Ectodermal cell (in vitro differentiated cells): ENCODE data around the gene CDSN.

Source experiments
- H3K27ac ChIP-seq: 2 replicates; pipeline ENCODE4 v1.7.0; 2013; ENCODE audit warnings: mild to moderate bottlenecking, low read depth, low read length; ENCODE audit not compliant: insufficient read depth, poor library complexity, severe bottlenecking
- H3K27me3 ChIP-seq: 2 replicates; pipeline ENCODE4 v1.7.0; 2013; ENCODE audit warnings: mild to moderate bottlenecking, low read length; ENCODE audit not compliant: insufficient read depth, control insufficient read depth, poor library complexity, severe bottlenecking
- H3K36me3 ChIP-seq: one replicate; pipeline ENCODE4 v1.7.0; 2013; ENCODE audit warnings: low read length; ENCODE audit not compliant: control insufficient read depth, insufficient read depth
- H3K4me1 ChIP-seq: one replicate; pipeline ENCODE4 v1.7.0; 2013; ENCODE audit warnings: low read length; ENCODE audit not compliant: control insufficient read depth, insufficient read depth
- H3K4me3 ChIP-seq: 2 replicates; pipeline ENCODE4 v1.7.0; 2013; ENCODE audit warnings: low read depth, low read length, control low read depth; ENCODE audit not compliant: insufficient read depth
- H3K9me3 ChIP-seq: 2 replicates; pipeline ENCODE4 v1.7.0; 2013; ENCODE audit warnings: mild to moderate bottlenecking, low read length, moderate library complexity; ENCODE audit not compliant: control insufficient read depth
- WGBS, 2 experiments: methylation state at CpG; one replicate each; pipeline ENCODE4 v1.1.7; 2013; ENCODE audit warnings: missing lambda C conversion rate in 2 of 2; 5-methylcytosine and 5-hydroxymethylcytosine counted together

The CDSN gene

DNA sequence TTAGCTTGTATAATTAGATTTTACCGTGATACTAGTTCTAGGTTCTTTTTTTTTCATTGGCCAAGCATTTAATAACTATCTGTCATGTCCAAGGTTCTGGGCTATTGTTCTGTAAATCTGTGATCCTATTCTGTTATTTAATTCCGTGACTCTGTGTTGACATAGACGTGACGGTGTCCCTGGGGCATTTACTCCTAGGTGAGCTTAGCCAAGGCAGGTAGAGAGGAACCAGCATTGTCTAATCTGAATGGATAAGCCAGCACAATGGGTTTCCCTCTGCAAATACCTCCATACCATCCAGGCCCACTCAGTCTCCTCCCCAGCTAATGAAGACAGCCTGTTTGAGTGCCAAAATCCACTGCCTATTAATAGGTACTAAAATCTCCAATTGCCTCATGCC lies 8.9 kb upstream of the CDSN start:
- Histone ChIP-seq H3K9me3 (no peaks in the 10 kb centered on the region), H3K27me3 (no peaks in the 10 kb centered on the region), H3K4me1 (peaks cover 6% of the 10 kb centered on the region), H3K27ac (no peak overlapping the region), H3K4me3 (no peak overlapping the region), H3K36me3 (no peaks in the 10 kb centered on the region)
- 68 to 81% methylated on average over 4 of the region's 4 CpGs for WGBS, 2 experiments

DNA sequence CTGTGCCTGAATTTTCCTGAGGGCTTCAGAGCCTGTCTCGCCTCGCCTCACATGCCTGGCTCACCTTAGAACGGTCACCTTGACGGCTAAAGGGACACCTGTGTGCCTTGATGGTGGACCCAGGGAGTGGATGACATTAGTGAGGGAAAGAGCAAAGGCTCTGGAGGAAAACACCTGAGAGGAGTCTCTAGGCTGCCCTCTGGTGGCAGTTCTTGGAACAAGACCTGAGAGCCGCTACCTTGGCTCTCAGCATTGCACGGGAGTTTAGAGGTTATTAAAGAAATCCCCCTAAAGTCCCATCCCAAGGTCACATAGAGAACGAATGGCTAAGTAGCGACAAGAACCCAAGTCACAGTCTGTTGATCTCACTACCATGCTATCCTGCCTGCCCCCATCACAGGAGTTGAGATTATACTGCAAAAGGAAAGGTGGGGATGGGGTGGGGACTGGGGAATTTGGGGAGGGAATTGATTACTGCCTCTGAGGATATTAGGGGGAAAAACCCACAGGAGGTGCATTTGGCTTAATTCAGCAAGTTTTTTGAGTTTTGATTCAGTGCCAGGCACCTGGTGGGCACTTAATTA lies 7.9 kb upstream of the CDSN start:
- WGBS, 2 experiments = 20 to 23% methylated on average over 8 of the region's 8 CpGs
- no peaks in the 10 kb centered on the region for H3K27me3 ChIP-seq
- no peak overlapping the region for H3K27ac ChIP-seq
- H3K36me3 ChIP-seq = no peaks in the 10 kb centered on the region
- H3K4me3 ChIP-seq = no peak overlapping the region
- no peaks in the 10 kb centered on the region for H3K9me3 ChIP-seq
- H3K4me1 ChIP-seq = peaks cover 11% of the 10 kb centered on the region

DNA sequence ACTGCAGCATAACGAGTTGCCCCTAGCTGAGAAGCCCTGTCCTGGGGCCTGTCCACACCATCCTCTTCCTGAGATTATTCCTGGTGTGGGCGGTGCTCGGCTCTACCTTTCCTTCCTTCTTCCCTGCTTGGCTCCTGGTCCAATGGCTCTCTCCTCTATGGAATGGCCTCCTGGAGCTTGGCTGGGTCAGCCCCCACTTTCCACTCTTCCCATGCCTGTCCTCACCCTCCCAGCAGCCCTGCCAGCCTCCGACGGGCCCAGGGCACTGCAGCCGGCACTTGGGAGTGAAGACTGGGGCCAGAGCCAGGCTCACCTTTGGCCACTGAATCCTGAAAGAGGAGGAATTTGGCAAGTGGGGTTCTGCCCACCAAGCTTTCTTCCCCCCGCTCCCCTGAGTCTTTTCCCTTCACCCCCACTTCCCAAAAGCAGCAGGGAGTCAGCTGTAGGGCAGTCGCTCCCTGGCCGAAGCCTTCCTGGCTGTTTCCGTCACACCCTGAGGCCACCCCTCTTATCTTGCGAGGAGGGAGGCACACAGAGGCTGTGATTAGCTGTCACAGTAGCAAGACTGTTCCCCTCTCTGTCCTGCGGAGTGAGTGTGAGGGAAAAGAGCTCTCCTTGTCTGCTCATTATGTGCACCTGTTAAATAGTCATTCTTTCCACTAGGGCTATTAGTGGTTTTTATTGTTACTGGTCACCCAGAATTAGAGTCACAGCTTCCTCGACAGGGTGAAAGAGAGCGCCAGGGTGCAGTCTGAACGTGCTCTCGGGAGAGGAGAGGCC lies 6.3 kb upstream of the CDSN start:
- Histone ChIP-seq H3K27ac (no peak overlapping the region), H3K4me3 (no peak overlapping the region), H3K36me3 (no peaks in the 10 kb centered on the region), H3K27me3 (no peaks in the 10 kb centered on the region), H3K9me3 (no peaks in the 10 kb centered on the region), H3K4me1 (peaks cover 11% of the 10 kb centered on the region)
- 74% methylated on average over 16 of the region's 16 CpGs for WGBS, 2 experiments

DNA sequence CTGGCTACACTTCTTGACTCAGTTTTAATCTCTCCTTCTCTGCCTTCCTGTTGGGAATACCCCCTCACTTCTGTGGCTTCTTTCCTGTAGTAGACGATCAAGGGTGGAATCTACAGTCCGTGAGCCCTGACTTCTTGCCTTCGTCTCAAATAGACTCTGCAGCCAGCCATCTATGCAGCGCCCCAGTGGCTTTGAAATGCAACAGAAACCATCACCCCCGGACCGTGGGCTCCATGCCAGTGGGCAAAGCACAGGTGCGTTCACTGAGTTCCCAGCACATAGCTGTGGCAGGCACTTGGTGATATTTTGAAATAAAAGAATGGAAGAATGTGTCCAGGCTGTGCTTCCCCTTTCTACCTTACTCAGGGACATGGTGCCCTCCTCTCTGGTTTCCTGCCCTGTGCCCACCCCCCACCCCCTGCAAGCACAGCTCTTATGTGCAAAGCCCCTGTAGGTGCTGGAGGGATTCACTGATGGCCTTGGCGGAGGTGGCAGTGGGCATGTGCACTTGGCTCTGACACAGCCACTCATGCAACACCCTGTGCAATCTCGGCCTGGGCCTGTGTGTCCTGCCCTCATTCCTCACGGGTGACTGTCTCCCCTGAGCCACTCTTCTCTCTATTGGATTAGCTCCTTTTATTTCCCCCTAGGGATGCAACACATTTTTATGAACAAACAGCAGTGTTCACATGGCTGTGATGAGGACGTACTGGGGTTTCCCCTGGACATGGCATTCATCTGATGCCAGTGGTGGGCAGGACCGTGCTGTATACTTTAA lies 5.5 kb upstream of the CDSN start:
- Histone ChIP-seq H3K9me3 (no peaks in the 10 kb centered on the region), H3K36me3 (no peaks in the 10 kb centered on the region), H3K27me3 (no peaks in the 10 kb centered on the region), H3K4me3 (no peak overlapping the region), H3K4me1 (peaks cover 11% of the 10 kb centered on the region), H3K27ac (no peak overlapping the region)
- 92 to 95% methylated on average over 12 of the region's 12 CpGs for WGBS, 2 experiments

DNA sequence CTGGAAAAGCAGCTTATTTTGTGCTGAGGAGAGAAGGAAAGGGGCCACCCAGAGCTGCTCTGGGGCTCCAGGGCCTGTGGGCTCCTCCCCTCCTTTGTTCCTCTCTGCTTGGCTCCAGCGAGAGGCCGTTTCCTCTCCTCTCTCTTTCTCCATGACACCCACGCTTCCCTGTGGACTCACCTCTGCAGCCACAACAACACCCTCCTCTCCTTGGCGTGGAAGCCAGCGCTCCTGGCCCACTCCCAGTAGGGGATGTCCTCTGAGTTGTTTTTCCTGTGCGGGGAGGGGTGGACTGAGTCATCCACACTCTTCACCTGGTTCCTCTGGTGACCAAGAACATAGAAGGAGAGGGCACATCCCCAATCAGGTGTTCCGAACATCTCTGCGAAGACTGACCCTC lies 4.9 kb upstream of the CDSN start:
- Histone ChIP-seq H3K4me3 (no peak overlapping the region), H3K4me1 (peaks cover 11% of the 10 kb centered on the region), H3K27ac (no peak overlapping the region), H3K36me3 (no peaks in the 10 kb centered on the region), H3K27me3 (no peaks in the 10 kb centered on the region), H3K9me3 (no peaks in the 10 kb centered on the region)
- WGBS, 2 experiments = 63 to 64% methylated on average over 7 to 8 of the region's 8 CpGs

DNA sequence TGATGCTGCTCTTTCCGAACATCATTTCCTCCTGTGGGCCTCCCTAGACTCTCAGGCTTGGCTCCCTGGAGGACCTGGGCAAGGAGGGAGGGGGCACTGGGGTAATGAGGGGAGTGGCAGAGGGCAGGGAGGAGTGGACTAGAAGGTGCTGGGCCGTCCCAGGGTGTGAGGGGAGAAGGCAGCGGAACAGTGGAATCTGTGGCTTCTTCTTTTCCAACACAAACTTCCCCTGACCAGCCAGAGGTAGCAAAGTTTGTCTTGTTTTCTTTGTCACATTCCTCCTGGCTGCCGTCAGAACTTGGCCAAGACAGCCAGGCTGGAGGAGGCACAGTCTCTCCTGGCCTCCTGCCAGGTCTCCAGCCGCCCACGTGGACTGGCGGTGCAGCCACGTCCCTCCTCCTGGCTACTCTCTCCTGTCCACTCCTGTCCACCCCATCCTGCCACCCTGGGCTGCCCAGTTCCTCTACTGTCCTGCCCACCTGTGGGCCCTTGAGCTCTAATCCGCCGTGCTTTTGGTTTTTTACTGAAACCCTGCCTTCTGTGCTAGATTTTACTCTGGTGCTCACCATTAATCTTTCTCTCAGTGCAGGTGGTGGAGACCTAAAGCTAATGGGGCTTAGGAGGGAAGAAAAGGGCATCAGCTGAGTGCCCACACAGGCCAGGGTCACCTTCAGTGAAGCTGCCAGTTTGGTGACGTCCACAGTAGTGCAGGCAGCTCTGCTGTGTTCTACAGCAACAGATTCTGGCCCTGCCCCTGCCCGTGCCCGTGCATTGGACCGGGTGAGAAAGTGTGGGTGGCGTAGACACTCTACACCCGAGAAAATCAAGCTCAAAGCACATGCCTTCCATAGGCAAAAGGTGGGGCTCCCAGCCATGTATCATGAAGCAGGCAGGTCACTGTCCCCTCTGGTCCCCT lies 2.8 kb upstream of the CDSN start:
- no peaks in the 10 kb centered on the region for H3K9me3 ChIP-seq
- H3K4me1 ChIP-seq = peaks cover 11% of the 10 kb centered on the region
- WGBS, 2 experiments = 89 to 90% methylated on average over 16 of the region's 16 CpGs
- no peak overlapping the region for H3K4me3 ChIP-seq
- H3K27me3 ChIP-seq = no peaks in the 10 kb centered on the region
- H3K27ac ChIP-seq = no peak overlapping the region
- no peaks in the 10 kb centered on the region for H3K36me3 ChIP-seq

DNA sequence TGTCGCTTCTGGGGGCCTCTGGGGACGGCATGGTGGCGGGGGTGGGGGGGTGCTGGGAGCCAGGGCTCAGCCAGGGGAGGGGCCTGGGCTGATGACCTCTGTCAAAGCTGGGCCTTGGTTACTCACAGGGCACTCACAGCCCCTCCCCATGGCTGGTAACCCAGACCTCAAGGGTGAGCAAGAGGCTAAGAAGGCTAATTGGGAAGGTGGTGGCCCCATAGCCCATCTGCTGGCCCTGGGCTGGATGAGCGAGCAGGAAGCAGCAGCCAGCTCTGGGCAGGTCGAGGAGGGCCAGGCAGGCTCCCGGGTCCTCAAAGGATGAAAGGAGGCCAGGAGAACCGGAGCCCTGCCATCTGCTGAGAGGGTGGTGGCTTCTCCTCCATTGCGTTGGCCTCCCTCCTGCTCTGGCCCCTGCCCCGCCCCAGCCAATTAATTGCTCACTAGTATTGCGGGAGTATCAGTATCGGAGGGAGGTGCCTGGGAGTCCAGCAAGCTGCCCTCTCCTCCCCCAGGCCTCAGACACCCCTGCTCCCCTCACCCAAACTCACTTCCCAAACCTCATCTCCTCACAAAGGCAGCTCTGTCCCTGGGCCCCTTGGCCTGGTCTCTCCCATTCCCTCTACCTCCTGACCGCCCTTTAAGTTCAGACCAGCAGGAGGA lies 1.0 kb upstream of the CDSN start:
- Histone ChIP-seq H3K36me3 (no peaks in the 10 kb centered on the region), H3K27ac (no peak overlapping the region), H3K4me3 (no peak overlapping the region), H3K27me3 (no peaks in the 10 kb centered on the region), H3K4me1 (peaks cover 11% of the 10 kb centered on the region), H3K9me3 (no peaks in the 10 kb centered on the region)
- WGBS, 2 experiments = 93% methylated on average over 12 of the region's 12 CpGs

DNA sequence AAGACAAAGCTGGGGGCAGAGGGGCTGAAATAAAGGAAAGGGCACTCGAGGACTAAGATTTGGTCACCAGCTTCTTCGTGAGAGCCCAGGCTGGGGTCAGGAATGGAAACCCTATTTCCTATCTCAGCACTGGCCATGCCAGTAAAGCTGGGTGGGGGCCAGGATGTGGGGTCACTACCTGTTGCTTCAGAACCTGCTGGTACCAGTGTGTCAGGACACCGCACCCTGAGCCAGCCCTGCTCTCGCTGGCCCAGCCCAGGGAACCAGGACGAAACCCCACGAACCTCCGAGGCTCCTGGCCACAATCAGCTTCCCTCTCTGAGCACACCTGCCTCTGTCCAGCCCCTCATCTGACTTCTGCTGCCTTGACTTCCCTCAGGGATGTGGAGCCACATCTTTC lies 2.1 kb downstream of the CDSN start:
- no peaks in the 10 kb centered on the region for H3K36me3 ChIP-seq
- no peak overlapping the region for H3K4me3 ChIP-seq
- no peak overlapping the region for H3K27ac ChIP-seq
- 94 to 95% methylated on average over 7 of the region's 7 CpGs for WGBS, 2 experiments
- H3K4me1 ChIP-seq = peaks cover 8% of the 10 kb centered on the region
- H3K27me3 ChIP-seq = no peaks in the 10 kb centered on the region
- H3K9me3 ChIP-seq = no peaks in the 10 kb centered on the region

DNA sequence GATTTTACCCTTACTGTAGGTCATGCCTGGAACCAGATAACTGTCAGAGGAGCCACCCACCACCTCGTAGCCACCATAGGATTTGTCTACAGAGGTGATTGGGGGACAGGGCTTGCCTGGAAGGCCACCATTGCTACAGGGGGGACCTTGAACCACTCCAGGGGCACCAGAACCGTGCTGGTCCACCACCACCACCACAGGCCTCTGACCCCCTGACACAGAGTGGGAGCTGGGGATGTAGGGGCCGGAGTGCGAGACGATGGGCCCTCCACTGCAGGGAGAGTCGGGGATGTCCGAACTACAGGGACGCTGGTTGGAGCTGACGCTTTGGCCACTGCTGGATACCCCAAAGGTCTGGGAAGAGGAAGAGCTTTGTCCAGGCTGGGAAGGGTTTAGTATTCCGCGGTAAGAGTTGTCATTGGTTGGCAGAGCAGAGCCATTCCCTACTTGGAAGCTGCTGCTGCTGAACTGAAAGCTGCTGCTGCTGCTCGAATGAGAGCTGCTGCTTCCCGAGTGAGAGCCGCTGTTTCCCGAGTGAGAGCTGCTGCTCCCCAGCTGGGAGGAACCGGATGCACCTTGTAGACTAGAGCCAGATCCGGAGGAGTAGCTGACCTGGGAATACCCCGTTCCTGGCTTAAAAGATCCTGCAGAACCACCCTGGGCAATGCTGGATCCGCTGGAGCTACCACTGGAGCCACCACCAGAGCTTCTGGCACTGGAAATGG lies 3.4 kb downstream of the CDSN start:
- Histone ChIP-seq H3K36me3 (no peaks in the 10 kb centered on the region), H3K4me1 (peaks cover 8% of the 10 kb centered on the region), H3K9me3 (no peaks in the 10 kb centered on the region), H3K27me3 (no peaks in the 10 kb centered on the region), H3K27ac (no peak overlapping the region), H3K4me3 (no peak overlapping the region)
- WGBS, 2 experiments = 90 to 92% methylated on average over 19 of the region's 19 CpGs
